Activated CD8-positive, alpha-beta memory T cell treated with anti-CD3 and anti-CD28 coated beads for 48 hours (primary cell): ENCODE data around the gene TNRC6C.
"Not testable (repeated sequence)": the region's sequence is repeated elsewhere in the genome, so short reads cannot be mapped to it uniquely, and the experiment has no call there.

Source experiments
- DNase-seq, 3 experiments: peaks; one replicate each; pipeline ENCODE4 v3.0.0-alpha.2; 2020; ENCODE audit warnings: low read depth in 2 of 3, low spot score in 2 of 3

Gene TNRC6C

DNA sequence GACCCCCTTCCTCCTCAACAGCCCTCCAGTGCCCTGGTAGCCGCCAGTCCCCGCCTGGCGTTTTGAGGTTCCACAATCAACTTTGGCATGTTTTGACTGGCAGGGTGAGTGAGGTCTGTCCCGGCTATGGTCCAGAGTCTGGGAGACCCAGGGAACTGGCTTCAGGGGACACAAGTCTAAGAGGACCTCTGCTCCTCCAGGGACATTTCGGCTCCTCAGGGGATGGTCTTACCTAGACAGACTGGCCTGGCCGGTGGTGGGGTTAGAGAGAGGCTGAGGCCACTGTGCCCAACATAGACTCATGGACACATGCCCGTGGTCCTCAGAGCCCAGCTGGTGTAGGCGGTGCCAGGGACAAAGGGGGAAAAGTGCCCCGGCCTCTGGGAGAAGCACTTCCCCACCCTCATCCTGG is 174.3 kb downstream of the TNRC6C start:
- DNase-seq: no peak

DNA sequence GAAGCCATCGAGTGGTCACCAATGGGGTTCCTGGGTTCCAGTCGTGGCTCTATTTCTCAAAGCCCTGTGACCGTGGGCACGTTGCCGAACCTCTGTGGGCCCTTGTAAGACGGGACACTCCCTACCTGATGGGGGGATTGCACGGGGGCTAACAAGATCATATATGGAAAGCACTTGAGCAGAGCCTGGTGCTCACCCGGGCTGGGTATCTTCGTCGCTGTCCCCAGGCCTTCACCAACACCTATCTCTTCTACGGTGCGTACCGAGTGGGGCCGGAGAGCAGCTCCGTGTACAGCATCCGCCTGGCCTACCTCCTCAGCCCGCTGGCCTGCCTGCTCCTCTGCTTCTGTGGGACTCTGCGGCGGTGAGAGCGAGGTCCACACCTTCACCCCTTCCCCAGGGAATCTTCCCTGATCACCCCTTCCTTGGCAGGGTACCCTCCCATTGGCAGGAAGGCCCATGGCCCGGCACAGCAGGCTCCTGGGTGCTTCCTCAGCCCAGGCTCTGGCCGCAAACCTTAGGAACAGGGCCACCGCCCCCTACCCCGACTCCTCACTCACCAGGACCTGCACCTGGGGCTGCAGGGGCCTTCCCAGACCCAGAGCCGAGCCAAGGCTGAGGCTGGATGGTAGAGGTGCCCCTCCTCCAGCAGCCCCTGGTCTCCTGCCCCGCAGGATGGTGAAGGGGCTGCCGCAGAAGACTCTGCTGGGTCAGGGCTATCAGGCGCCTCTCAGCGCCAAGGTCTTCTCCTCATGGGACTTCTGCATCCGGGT is 174.9 kb downstream of the TNRC6C start:
- DNase-seq: no peak

DNA sequence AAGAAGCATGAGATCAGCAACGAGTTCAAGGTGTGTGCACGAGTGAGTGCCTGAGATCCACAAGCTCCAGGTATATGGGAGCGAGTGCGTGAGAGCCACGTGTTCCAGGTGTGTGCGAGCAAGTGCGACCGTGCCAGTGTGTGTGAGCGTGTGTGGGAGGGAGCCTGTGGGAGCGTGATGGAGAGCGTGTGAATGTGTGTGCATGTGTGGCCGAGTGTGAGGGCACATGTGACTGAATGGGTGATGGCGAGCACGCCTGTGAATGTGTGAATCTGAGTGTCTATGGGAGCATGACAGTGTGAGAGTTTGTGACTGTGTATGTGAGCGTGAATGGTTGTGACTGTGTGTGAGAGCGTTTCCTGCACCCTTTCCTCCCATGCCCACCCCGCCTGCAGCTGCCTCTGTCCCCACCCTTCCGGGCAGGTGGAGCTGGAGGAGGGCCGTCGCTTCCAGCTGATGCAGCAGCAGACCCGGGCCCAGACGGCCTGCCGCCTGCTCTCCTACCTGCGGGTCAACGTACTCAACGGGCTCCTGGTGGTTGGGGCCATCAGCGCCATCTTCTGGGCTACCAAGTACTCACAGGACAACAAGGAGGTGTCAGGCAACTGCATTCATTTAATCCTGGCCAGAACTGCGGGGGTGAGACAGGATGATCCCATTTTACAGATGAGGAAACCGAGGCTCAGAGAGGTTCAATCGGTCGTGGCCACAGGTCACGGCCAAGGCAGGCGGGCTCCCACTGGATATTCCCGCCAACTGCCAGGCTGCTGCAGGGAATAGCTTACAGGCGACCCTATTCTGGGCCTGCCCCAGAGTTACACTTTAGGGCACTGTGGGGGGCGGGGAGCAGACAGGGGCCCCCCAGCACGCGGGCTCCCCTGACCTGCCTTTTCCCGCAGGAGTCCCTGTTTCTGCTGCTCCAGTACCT is 175.7 kb downstream of the TNRC6C start:
- no peak for DNase-seq

DNA sequence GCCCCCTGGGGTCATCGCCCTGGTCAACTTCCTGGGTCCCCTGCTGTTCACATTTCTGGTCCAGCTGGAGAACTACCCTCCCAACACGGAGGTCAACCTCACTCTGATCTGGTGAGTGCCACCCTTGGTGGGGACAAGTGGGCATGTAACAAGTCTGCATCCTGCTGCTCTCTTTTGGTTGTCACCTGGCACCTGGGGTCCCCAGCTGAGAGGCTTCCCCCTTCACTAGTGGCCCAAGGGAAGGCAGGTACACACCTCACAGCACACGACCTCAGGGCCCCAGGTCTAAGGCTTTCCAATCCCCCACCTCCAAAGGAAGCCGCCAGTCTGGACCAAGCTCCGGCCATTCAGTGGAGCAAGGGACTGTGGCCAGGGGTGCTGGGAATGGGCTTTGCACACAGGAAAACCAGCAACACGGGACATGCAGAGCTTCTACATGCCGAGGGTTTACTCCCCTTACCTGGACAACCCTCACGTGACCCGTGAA is 176.4 kb downstream of the TNRC6C start:
- DNase-seq: no peak

DNA sequence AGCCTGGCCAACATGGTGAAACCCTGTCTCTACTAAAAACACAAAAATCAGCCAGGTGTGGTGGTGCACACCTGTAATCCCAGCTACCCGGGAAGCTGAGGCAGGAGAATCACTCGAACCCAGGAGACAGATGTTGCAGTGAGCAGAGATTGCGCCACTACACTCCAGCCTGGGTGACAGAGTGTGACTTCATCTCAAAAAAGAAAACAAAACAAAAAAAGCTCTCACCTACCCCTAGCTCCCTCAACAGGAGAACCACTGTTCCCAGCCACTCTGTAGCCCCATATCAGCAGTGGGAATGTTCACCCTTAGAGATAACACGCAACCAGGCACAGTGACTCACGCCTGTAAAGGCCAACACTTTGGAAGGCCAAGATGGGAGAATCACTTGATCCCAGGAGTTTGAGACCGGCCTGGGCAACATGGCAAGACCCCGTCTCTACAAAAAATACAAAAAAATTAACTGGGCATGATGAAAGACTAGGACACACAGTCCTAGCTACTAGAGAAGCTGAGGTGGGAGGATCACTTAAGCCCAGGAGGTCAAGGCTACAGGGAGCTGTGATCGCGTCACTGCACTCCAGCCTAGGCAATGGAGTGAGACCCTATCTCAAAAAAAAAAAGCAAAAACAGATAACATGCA is 177.5 kb downstream of the TNRC6C start:
- no peak for DNase-seq

DNA sequence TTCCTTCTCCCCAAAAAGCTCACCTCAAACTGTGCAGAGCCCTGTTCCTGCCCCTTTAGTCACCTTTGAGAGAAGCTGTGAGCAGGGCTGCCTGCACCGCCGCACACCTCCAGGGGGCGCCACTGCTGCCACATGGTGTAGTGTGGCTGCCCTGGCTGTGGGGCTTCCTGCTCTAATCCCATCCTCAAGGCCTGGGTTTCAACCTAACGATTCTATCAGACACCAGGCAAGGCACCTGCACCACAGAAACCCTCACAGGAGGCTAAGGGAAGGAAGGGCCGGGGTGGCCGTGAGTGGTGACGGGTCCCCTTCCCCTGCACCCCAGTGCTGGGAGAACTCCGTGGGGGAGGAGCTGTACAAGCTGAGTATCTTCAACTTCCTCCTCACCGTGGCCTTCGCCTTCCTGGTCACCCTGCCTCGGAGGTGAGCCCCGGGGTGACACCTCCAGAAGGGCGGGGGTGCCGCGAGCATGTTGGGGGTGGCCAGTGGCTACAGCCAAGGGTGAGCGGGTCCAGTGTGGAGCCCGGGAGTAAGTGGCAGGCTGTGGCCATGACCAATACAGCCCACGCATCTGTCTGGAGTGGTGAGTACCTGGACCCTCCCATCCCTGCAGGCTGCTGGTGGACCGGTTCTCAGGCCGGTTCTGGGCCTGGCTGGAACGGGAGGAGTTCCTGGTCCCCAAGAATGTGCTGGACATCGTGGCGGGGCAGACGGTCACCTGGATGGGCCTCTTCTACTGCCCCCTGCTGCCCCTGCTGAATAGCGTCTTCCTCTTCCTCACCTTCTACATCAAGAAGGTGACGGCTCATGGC is 179.1 kb downstream of the TNRC6C start:
- no peak for DNase-seq

DNA sequence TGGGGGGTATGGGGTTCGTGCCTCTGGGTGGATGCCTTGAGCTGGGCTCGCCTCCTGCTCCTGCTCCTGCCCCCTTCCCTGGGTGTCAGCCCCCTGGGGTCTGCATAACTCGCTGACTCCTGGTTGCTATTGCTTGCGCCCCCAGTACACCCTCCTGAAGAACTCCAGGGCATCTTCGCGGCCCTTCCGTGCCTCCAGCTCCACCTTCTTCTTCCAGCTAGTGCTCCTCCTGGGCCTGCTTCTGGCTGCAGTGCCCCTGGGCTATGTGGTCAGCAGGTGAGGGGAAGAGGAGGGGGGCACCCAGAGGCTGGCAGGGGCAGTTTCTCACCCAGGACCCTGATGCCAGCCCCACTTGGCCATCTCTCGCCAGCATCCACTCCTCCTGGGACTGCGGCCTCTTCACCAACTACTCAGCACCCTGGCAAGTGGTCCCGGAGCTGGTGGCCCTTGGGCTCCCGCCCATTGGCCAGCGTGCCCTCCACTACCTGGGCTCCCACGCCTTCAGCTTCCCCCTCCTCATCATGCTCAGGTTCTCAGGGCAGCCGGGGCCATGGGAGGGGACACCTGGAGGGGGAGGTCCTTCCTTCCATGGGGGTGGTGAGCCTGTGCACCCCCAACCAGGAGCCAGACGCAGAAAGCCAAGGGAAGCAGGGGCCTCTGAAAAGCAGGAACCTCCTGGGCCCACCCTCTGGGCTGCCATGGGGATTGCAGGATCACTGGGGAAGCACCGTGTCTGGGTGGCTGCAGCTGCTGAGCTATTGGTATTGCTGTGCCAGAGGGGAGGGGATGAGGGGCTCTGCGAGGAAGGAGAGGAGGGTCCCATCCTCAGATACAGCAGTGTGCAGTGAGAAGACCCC is 179.9 kb downstream of the TNRC6C start:
- DNase-seq: no peak

DNA sequence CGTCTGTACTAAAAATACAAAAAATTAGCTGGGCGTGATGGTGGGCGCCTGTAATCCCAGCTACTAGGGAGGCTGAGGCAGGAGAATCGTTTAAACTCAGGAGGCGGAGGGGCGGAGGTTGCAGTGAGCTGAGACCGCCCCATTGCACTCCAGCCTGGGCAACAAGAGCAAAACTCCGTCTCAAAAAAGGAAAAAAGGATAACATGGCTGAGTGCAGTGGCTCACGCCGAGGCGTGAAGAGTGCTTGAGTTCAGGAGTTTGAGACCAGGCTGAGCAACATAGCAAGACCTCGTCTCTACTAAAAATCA is 181.3 kb downstream of the TNRC6C start:
- not testable (repeated sequence) for DNase-seq

DNA sequence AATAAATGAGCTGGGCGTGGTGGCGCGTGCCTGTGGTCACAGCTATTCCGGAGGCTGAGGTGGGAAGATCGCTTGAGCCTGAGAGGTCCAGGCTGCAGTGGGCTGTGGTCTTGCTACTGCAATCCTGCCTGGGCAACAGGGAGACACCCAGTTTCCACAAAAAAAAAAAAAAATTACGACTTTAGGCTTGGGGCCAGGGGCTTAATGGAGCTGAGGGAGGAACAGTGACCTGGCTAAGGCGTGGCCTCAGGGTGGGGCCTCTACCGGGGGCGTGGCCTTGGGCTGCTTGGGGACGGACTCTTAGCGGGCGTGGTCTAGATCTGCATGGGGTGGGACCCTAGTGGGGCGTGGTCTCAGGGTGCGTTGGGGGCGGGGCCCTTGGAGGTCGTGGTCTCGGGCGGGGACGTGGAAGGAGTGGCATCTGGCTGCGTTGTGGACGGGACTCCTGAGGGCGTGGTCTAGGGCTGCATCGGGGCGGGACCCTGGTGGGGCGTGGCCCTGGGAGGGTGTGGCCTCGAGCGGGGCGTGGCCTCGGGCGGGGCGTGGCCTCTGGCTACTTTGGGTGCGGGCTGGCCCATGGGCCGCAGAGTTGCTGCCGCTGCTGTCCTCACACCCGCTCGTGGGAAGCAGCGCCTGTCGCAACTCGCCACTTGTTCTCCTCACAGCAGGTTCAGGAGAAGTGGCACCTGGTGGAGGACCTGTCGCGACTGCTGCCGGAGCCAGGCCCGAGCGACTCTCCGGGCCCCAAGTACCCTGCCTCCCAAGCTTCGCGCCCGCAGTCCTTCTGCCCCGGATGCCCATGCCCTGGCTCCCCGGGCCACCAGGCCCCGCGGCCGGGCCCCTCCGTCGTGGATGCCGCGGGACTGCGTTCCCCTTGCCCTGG is 181.9 kb downstream of the TNRC6C start:
- DNase-seq: peak; percentile 91 to 98 (median 94)

DNA sequence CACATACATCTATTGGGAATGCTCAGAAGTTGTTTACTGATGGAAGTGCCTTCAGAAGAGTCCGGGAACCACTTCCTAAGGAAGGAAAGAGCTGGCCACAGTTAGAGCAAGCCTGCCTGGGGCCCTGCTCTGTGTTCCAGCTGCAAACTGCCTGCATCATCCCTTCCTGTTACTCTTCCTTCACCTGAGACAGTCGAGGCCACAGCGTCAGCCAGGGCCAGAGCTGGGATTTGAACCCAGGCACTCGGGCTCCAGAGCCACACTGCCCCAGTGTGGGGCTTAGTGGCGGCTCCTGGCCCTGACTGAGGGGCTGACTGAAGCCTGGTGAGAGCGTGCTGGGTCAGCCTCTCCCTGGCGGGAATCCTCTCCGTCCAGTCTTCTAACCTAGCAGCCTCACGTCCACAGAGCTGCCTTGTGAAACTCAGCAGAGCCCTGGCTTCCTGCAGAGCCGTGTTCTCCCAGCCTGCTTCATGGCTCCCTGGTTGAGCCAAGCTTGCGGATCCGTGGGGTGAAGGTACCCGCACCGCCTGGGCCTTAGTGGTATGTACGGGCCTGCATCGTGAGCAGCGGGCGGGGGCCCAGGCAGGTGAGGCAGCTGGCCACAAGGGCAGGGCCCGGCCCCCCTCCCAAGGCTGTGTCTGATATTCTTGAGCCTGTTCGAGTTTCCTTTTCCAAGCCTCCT is 183.1 kb downstream of the TNRC6C start:
- no peak for DNase-seq

DNA sequence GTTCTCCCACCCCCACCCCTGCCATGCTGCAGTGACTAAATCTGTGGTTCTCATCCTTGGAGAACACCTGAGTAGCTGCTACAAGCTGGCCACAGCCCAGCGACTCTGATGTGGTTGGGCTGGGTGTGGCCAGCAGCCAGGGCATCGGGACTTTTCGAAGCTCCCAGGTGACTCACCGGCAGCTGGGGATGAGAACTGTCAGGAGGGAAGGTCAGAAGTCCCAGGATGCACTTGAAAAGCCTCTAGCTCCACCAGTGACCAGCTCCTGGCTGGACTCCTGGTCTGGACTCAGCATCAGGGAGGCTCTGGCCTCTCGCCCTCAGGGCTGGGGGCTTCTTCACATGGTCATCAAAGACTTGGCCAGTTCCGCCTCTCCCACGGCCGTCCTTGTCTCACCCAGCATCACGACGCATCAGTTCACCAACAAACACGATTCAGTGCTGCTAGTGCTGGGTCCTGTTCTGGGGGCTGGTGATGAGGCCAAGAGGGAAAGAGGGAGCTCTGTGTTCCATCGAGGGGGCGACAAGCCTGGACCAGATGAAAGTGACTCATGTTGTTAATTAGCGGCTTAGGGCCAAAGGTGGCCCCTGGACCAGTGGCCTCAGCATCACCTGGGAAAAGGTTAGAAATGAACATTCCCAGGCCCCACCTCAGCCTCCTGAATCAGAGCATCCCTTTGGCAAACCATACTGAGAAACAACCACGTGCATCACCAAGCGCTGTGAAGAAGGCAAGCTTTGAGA is 183.8 kb downstream of the TNRC6C start:
- no peak for DNase-seq

DNA sequence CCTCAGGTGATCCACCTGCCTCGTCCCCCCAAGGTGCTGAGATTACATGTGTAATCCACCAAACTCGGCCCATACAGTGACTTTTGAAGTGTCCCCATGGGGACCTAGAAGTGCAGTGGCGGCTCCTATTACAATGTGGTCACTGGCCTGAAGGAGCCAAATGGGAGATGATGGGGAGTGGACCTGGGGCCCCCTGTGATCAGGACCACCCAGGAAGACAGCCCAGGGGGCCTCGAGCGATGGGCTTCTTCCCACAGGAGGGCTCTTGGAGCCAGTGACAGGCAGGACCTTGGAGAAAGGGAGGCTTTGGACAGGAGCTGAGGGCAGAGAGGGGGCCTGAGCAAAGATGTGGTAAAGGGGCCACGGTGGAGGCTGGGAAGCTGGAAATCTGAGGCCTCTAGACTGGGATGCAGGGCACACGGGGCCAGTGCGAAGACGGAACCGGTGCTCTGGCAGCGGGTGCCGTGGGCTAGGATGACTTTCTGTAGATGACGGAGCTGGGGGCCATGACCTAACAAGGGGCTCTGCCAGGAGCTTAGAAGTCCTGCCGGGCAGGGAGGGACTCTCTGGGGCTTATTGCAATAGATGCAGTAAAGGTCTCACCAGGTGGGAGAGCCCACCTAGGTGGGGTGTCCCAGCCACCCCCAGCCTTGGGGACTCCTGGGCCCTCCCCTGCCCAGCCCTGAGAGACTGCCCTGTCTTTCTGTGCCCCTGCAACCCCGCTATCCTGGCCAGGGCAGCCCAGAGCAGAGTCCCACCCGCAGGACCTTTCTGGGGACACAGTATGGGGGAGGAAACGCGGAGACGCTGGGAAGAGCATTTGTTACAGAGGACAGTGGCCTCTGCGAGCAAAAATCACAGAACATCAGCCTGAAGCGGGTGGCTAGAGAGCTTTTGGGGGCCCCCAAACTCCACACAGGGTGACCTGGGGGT is 185.0 kb downstream of the TNRC6C start:
- no peak for DNase-seq

DNA sequence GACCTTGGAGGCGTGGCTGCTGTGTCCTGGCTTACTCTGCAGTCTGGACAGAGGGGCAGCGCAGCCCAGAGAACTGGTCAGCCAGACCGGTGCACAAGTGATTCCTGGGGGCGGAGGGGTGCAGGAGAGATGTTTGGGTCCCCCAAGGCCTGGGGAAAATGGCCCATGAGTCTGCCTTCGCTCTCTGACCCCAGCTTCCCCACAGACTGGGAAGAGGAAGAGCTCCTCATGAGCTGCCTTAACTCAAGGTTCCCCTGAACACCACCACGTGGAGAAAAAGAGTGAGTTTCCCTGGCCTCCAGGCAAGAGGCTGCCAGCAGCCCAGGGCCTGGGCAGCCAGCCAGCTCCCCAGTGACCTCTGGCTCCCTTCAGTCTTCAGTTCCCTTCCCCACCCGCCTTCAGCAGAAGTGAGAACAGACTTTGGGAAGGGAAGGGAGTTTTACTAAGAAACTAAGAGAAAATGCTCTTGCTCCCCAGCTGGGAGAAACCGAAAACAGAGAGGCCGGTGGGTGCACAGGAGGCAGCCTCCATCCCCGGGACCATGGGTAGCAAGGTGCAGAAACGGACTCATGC is 185.7 kb downstream of the TNRC6C start:
- DNase-seq: no peak

DNA sequence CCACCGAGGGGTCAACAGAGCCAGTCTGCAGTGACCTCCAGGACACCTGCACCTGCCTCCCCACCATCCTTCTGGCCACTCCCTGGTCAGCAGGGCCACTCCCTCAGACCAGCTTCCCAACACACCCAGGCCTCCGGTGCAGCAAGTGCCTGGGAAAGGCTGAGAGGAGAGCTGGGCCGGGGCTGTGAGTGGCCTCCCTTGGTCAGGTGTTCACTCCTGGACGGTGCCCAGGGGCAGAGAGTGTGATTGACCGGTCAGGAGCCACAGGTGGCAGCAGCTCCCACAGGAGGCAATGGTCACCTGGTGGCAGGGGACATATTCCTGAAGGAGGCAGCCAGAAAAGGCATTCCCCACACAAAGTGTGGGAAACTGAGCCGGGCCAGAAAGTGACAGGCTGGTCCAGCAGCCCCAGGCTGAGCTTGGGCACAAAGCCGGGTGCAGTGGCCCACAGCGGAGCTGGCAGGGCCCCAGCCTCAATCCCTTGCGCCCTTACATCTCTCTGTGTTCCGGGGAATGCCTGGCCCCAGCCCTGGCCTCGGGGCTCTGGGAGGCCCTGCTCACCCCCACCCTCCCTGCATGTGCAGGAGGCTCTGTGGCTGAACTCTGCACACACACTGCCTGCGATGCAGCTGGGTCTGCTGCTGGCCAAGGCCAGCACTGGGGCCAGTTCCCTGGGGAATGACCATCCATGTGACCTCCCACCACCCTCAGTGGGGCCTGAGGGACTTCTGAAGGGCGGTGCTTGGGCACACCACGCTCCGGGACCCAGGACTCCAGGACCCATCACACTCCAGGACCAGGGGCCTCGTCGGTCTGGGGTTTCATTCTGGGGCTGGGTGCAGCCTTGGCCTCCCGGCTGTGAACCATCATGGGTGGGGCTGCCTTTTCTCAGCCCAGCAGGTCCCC is 186.5 kb downstream of the TNRC6C start:
- DNase-seq: no peak

DNA sequence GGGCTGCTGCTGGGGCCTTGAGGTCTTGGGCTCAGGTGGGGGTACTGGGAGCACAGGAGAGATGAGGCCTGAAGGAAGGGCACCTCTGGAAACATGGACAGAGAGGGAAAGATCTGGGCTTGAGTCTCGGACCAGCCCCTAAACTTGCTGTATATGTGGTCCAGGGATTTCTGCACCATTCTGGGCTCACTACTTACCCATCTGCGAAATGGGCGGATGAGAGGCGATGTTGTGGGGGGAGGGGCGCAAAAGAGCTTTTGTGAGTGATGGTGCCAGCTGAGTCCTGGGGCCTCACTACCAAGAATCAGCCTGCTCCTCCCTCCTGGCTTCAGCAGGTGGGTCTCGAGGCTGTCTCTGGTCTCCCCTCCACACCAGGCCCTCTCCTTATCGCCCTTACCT is 188.0 kb downstream of the TNRC6C start:
- no peak for DNase-seq
